Left ventricle myocardium inferior (tissue), 1 donor: ENCODE data around the gene RCSD1. TPM values are rescaled to one million over a fixed set of nuclear protein-coding genes. Genes with fewer than 3 reads are reported as not detected.

Source experiments
- DNase-seq: peaks from one replicate; pipeline ENCODE4 v3.0.0-alpha.2; 2020
- H3K27ac ChIP-seq: fragments of 200-600 bp; replicated peaks from 2 replicates; pipeline ENCODE4 v1.8.0; 2021
- H3K27me3 ChIP-seq: fragments of 200-600 bp; 2 replicates; pipeline ENCODE4 v1.8.0; 2021; ENCODE audit warnings: low read depth
- H3K36me3 ChIP-seq: fragments of 200-600 bp; 2 replicates; pipeline ENCODE4 v1.8.0; 2021
- H3K4me1 ChIP-seq: fragments of 200-600 bp; 2 replicates; pipeline ENCODE4 v1.8.0; 2021
- H3K4me3 ChIP-seq: fragments of 200-600 bp; 2 replicates; pipeline ENCODE4 v1.8.0; 2021; ENCODE audit warnings: mild to moderate bottlenecking, moderate library complexity
- H3K9me3 ChIP-seq: fragments of 200-600 bp; replicated peaks from 2 replicates; pipeline ENCODE4 v1.8.0; 2021
- intact Hi-C: fragments of 100-400 bp; cut with micrococcal nuclease; formaldehyde crosslinking; loops from one replicate; pipeline ENCODE4 v1.11.0; 2022
- total RNA-seq: library from RNA; stranded (reverse); fragmentation: NEBNext Ultra II Directional; extraction: Animal tissue kit (Norgen Biotek cat#: 25700); gene quantifications from one replicate; pipeline ENCODE4 v1.2.1, GENCODE V29; 2021
- TF ChIP-seq, protein P1 (sequence below): fragments of 200-600 bp; IDR thresholded peaks from 2 replicates; pipeline ENCODE4 v1.8.0; 2021; ENCODE audit warnings: antibody characterized with exemption, mild to moderate bottlenecking, borderline replicate concordance
- donor health status: DM: no; HTN: yes; CAD: no; lungs with severe emphysema.

Gene RCSD1
- total RNA-seq, 1 donor from 2014 or later: 42.7 TPM

DNA sequence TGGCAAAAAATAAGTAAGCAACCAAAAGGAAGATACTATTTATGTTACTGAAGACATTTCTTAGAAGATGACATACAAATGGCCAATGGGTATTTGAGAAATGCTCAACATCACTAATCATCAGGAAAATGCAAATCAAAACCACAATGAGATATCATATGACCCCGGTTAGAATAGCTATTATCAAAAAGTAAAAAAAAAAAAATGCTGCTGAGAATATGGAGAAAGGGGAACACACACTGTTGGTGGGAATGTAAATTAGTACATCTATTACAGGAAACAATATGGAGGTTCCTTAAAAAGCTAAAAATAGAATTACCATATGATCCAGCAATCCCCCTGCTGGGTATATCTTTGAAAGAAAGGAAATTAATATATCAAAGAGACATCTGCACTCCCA, 42.2 kb upstream of the RCSD1 start:
- intact Hi-C loops: no loop called here
- H3K36me3 ChIP-seq: no peaks in the 10 kb centered on the region
- no peak for DNase-seq
- no peak overlapping the region for H3K4me3 ChIP-seq
- TF ChIP-seq, protein P1, sequence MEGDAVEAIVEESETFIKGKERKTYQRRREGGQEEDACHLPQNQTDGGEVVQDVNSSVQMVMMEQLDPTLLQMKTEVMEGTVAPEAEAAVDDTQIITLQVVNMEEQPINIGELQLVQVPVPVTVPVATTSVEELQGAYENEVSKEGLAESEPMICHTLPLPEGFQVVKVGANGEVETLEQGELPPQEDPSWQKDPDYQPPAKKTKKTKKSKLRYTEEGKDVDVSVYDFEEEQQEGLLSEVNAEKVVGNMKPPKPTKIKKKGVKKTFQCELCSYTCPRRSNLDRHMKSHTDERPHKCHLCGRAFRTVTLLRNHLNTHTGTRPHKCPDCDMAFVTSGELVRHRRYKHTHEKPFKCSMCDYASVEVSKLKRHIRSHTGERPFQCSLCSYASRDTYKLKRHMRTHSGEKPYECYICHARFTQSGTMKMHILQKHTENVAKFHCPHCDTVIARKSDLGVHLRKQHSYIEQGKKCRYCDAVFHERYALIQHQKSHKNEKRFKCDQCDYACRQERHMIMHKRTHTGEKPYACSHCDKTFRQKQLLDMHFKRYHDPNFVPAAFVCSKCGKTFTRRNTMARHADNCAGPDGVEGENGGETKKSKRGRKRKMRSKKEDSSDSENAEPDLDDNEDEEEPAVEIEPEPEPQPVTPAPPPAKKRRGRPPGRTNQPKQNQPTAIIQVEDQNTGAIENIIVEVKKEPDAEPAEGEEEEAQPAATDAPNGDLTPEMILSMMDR: no peak
- no peak overlapping the region for H3K27ac ChIP-seq
- H3K4me1 ChIP-seq: no peaks in the 10 kb centered on the region
- H3K27me3 ChIP-seq: no peaks in the 10 kb centered on the region
- no peaks in the 10 kb centered on the region for H3K9me3 ChIP-seq

GRCh38 chr1:167588361-167588760, 41.7 kb upstream of the RCSD1 start:
- Histone ChIP-seq H3K9me3 (no peaks in the 10 kb centered on the region), H3K4me1 (no peaks in the 10 kb centered on the region), H3K36me3 (no peaks in the 10 kb centered on the region), H3K27me3 (no peaks in the 10 kb centered on the region), H3K27ac (no peak overlapping the region), H3K4me3 (no peak overlapping the region)
- TF ChIP-seq, protein P1: no peak
- DNase-seq: no peak
- intact Hi-C loops: no loop called here

DNA sequence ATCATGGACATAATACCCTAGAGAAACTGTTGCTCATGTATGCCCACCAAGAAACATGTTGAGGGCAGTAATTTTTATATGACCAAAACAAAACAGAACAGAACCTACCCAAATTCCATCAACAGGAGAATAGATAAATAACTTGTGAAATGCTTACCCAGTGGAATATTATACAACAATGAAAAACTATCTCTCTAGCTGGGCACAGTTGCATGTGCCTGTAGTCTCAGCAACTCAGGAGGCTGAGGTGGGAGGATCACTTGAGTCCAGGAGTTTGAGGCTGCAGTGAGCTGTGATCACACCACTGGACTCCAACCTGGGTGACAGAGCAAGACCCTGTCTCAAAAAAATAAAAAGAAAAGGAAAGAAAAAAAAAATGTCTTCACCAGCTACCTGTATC, 37.6 kb upstream of the RCSD1 start:
- Histone ChIP-seq H3K9me3 (no peaks in the 10 kb centered on the region), H3K36me3 (no peaks in the 10 kb centered on the region), H3K27ac (no peak overlapping the region), H3K4me1 (no peaks in the 10 kb centered on the region), H3K27me3 (no peaks in the 10 kb centered on the region), H3K4me3 (no peak overlapping the region)
- TF ChIP-seq, protein P1: no peak
- no peak for DNase-seq
- intact Hi-C loops: no loop called here

GRCh38 chr1:167593860-167594259, 36.2 kb upstream of the RCSD1 start:
- Histone ChIP-seq H3K27me3 (no peaks in the 10 kb centered on the region), H3K27ac (no peak overlapping the region), H3K4me1 (no peaks in the 10 kb centered on the region), H3K9me3 (no peaks in the 10 kb centered on the region), H3K36me3 (no peaks in the 10 kb centered on the region), H3K4me3 (no peak overlapping the region)
- no peak for DNase-seq
- TF ChIP-seq, protein P1: no peak
- intact Hi-C loops: no loop called here

- Histone ChIP-seq H3K4me3 (no peak overlapping the region), H3K27me3 (no peaks in the 10 kb centered on the region), H3K4me1 (peaks cover 1% of the 10 kb centered on the region), H3K36me3 (no peaks in the 10 kb centered on the region), H3K9me3 (no peaks in the 10 kb centered on the region), H3K27ac (no peak overlapping the region)
- TF ChIP-seq, protein P1: no peak
- intact Hi-C loops: no loop called here
- DNase-seq: no peak
Measured at GRCh38 chr1:167594822-167595221, 35.2 kb upstream of the RCSD1 start.
